Endothelial cell of umbilical vein (primary cell): Measurements from ENCODE around the gene C1orf167. TPM values are rescaled to one million over a fixed set of nuclear protein-coding genes. Genes with fewer than 3 reads are reported as not detected.

Experiments
- BruUV-seq: library from RNA; stranded (reverse); fragments of 400-500 nt; replicated peaks from 2 replicates; lab custom pipeline; 2021; lab: Mats Ljungman, UMichigan
- CTCF ChIA-PET: fragments of 300-600, 350-600 bp; sonication (Branson Sonifier 250); formaldehyde crosslinking; loops from one replicate; lab custom pipeline; 2021; ENCODE audit warnings: antibody characterized with exemption, inconsistent platforms; lab: Charles Lee
- POLR2A ChIA-PET: fragments of 300-600, 350-600 bp; sonication (Branson Sonifier 250); formaldehyde crosslinking; loops from one replicate; lab custom pipeline; 2021; ENCODE audit warnings: antibody characterized with exemption, inconsistent platforms; lab: Charles Lee
- DNase-seq: peaks from one replicate; pipeline ENCODE4 v3.0.0-alpha.2; 2011; ENCODE audit warnings: low read depth, low spot score
- FAIRE-seq: peaks from 2 replicates; lab custom pipeline; 2011; peaks lifted over from hg19 to GRCh38; lab: Jason Lieb, UNC
- H2AFZ ChIP-seq: 2 replicates; pipeline ENCODE4 v1.6.0; 2012; ENCODE audit warnings: low read depth, low read length, control low read depth, inconsistent platforms
- H3K27ac ChIP-seq: 2 replicates; pipeline ENCODE4 v1.5.1; 2011; ENCODE audit warnings: low read depth, mild to moderate bottlenecking, control low read depth, low read length, moderate library complexity; ENCODE audit not compliant: insufficient read depth
- H3K27me3 ChIP-seq, 2 experiments: 2 replicates each; pipeline versions ENCODE4 v1.6.0 to v1.6.1; 2011; ENCODE audit warnings: low read length in 2 of 2, mixed read lengths in 1 of 2; ENCODE audit not compliant: control insufficient read depth in 2 of 2, insufficient read depth in 2 of 2
- H3K36me3 ChIP-seq, 2 experiments: 2 replicates in 1 of 2; 3 replicates in 1 of 2; pipeline ENCODE4 v1.5.1; 2011; ENCODE audit warnings: low read length in 2 of 2, mild to moderate bottlenecking in 1 of 2, moderate library complexity in 1 of 2; ENCODE audit not compliant: control insufficient read depth in 2 of 2, insufficient read depth in 2 of 2; ENCODE audit errors: extremely low read depth in 1 of 2
- H3K4me1 ChIP-seq: 3 replicates; pipeline ENCODE4 v1.5.1; 2011; ENCODE audit warnings: mild to moderate bottlenecking, low read length; ENCODE audit not compliant: control insufficient read depth, insufficient read depth; ENCODE audit errors: extremely low read depth
- H3K4me2 ChIP-seq: 2 replicates; pipeline ENCODE4 v1.6.1; 2011; ENCODE audit warnings: low read length, control low read depth, mixed read lengths; ENCODE audit not compliant: insufficient read depth
- H3K4me3 ChIP-seq, 3 experiments: fragments of 200-600 bp in 1 of 3; sonication (generic), shearing (Covaris generic) in 1 of 3; replicated peaks in 1 of 3; 2 replicates each; pipeline ENCODE4 v1.5.1; 2011 to 2016; ENCODE audit warnings: control low read depth in 3 of 3, low read length in 3 of 3, mild to moderate bottlenecking in 2 of 3, inconsistent platforms in 1 of 3, low read depth in 1 of 3, moderate library complexity in 1 of 3; ENCODE audit not compliant: insufficient read depth in 1 of 3
- H3K79me2 ChIP-seq: 2 replicates; pipeline ENCODE4 v1.6.0; 2012; ENCODE audit warnings: low read length, inconsistent platforms; ENCODE audit not compliant: control insufficient read depth, insufficient read depth
- H3K9ac ChIP-seq: replicated peaks from 2 replicates; pipeline ENCODE3; 2011; ENCODE audit warnings: low read length, control low read depth; ENCODE audit not compliant: insufficient read depth; ENCODE audit errors: extremely low read depth
- H3K9me1 ChIP-seq: replicated peaks from 3 replicates; pipeline ENCODE4 v1.6.0; 2011; ENCODE audit warnings: mild to moderate bottlenecking, low read length; ENCODE audit not compliant: control insufficient read depth, insufficient read depth; ENCODE audit errors: extremely low read depth
- H3K9me3 ChIP-seq: replicated peaks from 2 replicates; pipeline ENCODE4 v1.5.1; 2012; ENCODE audit warnings: low read length, inconsistent platforms; ENCODE audit not compliant: control insufficient read depth, insufficient read depth
- H4K20me1 ChIP-seq: replicated peaks from 2 replicates; pipeline ENCODE3; 2011; ENCODE audit warnings: mild to moderate bottlenecking, low read length; ENCODE audit not compliant: control insufficient read depth, insufficient read depth; ENCODE audit errors: extremely low read depth
- JUN ChIP-seq: IDR thresholded peaks from 2 replicates; pipeline ENCODE4 v1.6.1; 2011; ENCODE audit warnings: borderline replicate concordance, low read depth; ENCODE audit not compliant: insufficient read length, insufficient read depth
- MYC ChIP-seq: IDR thresholded peaks from one replicate; pipeline ENCODE4 v1.6.1; 2011; ENCODE audit warnings: mild to moderate bottlenecking, low read depth, low read length
- dilution Hi-C: fragments of 300-500 bp; cut with MboI; formaldehyde crosslinking; loops from one replicate; pipeline ENCODE4 v1.15.0; 2019; ENCODE audit warnings: low sequenced_read_pairs; ENCODE audit not compliant: extremely low pct_ligation_motif_present
- intact Hi-C: fragments of 100-400 bp; cut with micrococcal nuclease; formaldehyde crosslinking; loops from one replicate; pipeline ENCODE4 v1.10.0; 2022
- polyA plus RNA-seq, 4 experiments: library from polyadenylated mRNA; depleted of rRNA in 3 of 4; stranded (reverse) in 3 of 4; unstranded in 1 of 4; fragments of >200 nt; gene quantifications; 2 replicates each; pipeline versions ENCODE4 v1.2.1 to v1.2.3, GENCODE V29; 2011 to 2012; ENCODE audit warnings: missing spikeins in 1 of 4
- total RNA-seq: library from RNA; stranded (reverse); gene quantifications from 2 replicates; pipeline ENCODE4 v1.2.3, GENCODE V29; 2021

Gene C1orf167
- total and polyA plus RNA-seq, 2 donors (not counting 3 experiments of a cell fraction or from before 2014, with no cell fraction given), result not detected

- no peak for FAIRE-seq
- Histone ChIP-seq H3K4me3 (no peak overlapping the region), H3K79me2 (no peaks in the 10 kb centered on the region), H3K9ac (no peak overlapping the region), H3K4me1 (peaks cover 4% of the 10 kb centered on the region), H3K4me2 (no peak overlapping the region), H4K20me1 (no peaks in the 10 kb centered on the region), H3K9me3 (no peaks in the 10 kb centered on the region), H3K27me3 (no peaks in the 10 kb centered on the region), H3K27ac (no peak overlapping the region), H2AFZ (no peak overlapping the region), H3K36me3 (no peaks in the 10 kb centered on the region), H3K9me1 (no peaks in the 10 kb centered on the region)
- DNase-seq, result peak; percentile 8
- BruUV-seq, result no TSS peak
- intact Hi-C loops, result no loop called here
- CTCF ChIA-PET, result no interaction called here
- TF ChIP-seq MYC, result no peak
- dilution Hi-C loops, result no loop called here
- POLR2A ChIA-PET, result no interaction called here
Measured at GRCh38 chr1:11768821-11769220, 6.8 kb downstream of the C1orf167 start.

- dilution Hi-C loops, result no loop called here
- CTCF ChIA-PET, result interaction anchor here (1.0 kb wide), 1 partner anchor 16 kb away, joined by 3 read pairs; no protein-coding TSS in a partner anchor
- no peak overlapping the region for H3K27ac ChIP-seq
Measured at GRCh38 chr1:11769274-11769673, 7.3 kb downstream of the C1orf167 start.

More at GRCh38 chr1:11769274-11769673, 7.3 kb downstream of the C1orf167 start:
- no peaks in the 10 kb centered on the region for H3K9me3 ChIP-seq
- H2AFZ ChIP-seq, result no peak overlapping the region
- no peaks in the 10 kb centered on the region for H3K36me3 ChIP-seq
- no TSS peak for BruUV-seq
- no peaks in the 10 kb centered on the region for H3K27me3 ChIP-seq
- intact Hi-C loops, result no loop called here
- no peak for FAIRE-seq
- no peak overlapping the region for H3K4me3 ChIP-seq
- H3K9ac ChIP-seq, result no peak overlapping the region
- POLR2A ChIA-PET, result no interaction called here
- H3K9me1 ChIP-seq, result no peaks in the 10 kb centered on the region
- TF ChIP-seq JUN, result no peak
- no peaks in the 10 kb centered on the region for H3K79me2 ChIP-seq
- no peaks in the 10 kb centered on the region for H4K20me1 ChIP-seq
- DNase-seq, result no peak
- H3K4me1 ChIP-seq, result peaks cover 4% of the 10 kb centered on the region
- no peak overlapping the region for H3K4me2 ChIP-seq
